AG09309 (cell line): ENCODE measurements around the gene PSMD8.

Source experiments
- DNase-seq: peaks from one replicate; pipeline ENCODE4 v3.0.0-alpha.2; 2010; ENCODE audit warnings: low read depth
- H3K4me3 ChIP-seq: 2 replicates; pipeline ENCODE4 v1.5.1; 2011; ENCODE audit warnings: mild to moderate bottlenecking, low read depth, low read length, moderate library complexity; ENCODE audit not compliant: control insufficient read depth
- CTCF ChIP-seq: IDR thresholded peaks from 2 replicates; pipeline ENCODE4 v1.5.1; 2011; ENCODE audit warnings: mild to moderate bottlenecking, low read depth, low read length, inconsistent platforms; ENCODE audit not compliant: insufficient read depth, control insufficient read depth; ENCODE audit errors: missing control alignments

Gene PSMD8

GRCh38 chr19:38352611-38353010 lies 21.8 kb upstream of the PSMD8 start:
- no peak overlapping the region for H3K4me3 ChIP-seq
- no peak for TF ChIP-seq CTCF
- no peak for DNase-seq

GRCh38 chr19:38355728-38356725 lies 18.3 kb upstream of the PSMD8 start:
- TF ChIP-seq CTCF = no peak
- DNase-seq = no peak
- H3K4me3 ChIP-seq = no peak overlapping the region

GRCh38 chr19:38358071-38358470 lies 16.3 kb upstream of the PSMD8 start:
- no peak for DNase-seq
- TF ChIP-seq CTCF = no peak
- no peak overlapping the region for H3K4me3 ChIP-seq

- DNase-seq = no peak
- no peak overlapping the region for H3K4me3 ChIP-seq
- no peak for TF ChIP-seq CTCF
Observed at GRCh38 chr19:38359242-38360021, 14.9 kb upstream of the PSMD8 start.

- no peak overlapping the region for H3K4me3 ChIP-seq
- no peak for DNase-seq
- TF ChIP-seq CTCF = no peak
Observed at GRCh38 chr19:38360351-38360750, 14.0 kb upstream of the PSMD8 start.

- TF ChIP-seq CTCF = no peak
- peak overlapping the region; percentile 70 for H3K4me3 ChIP-seq
- DNase-seq = no peak
Observed at GRCh38 chr19:38360839-38361631, 13.3 kb upstream of the PSMD8 start.
